ENCODE data around the gene MYO5B. TPM values are rescaled to one million over a fixed set of nuclear protein-coding genes. Genes with fewer than 3 reads are reported as not detected.

MYO5B gene
- polyA plus RNA-seq, 1 donor from 2014 or later, result 0.42 TPM

DNA sequence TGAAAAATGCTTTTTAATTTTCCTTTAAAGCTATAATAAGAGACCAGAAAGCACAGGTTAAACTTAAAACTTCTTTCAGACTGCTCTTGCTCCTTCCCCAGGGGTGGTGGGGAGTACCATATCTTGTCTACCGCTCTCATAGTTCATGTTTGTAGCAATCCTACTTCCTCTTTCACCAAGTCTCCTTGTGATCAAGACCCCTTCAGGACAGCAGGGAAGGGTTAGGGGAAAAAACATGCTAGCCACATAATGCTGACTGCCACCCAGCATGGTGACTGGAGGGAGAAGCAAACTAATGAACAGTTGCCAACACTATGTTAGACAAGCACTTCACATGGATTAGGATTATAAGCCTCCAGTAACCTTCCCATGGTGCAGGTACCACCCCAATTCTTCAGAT is 8.6 kb downstream of the MYO5B start:
- no peak overlapping the region for H3K4me2 ChIP-seq (ENCODE audit: low read length)
- no peaks in the 10 kb centered on the region for H3F3A ChIP-seq (ENCODE audit: insufficient read depth, low read length, poor library complexity, severe bottlenecking)
- no peaks in the 10 kb centered on the region for H4K20me1 ChIP-seq (ENCODE audit: insufficient read depth)
- no peaks in the 10 kb centered on the region for H3K79me2 ChIP-seq (replicated peaks; ENCODE audit: insufficient read depth, low read length)
- H3K9me2 ChIP-seq (ENCODE audit: insufficient read depth, low read length), result no peaks in the 10 kb centered on the region
- H3K27ac ChIP-seq (ENCODE audit: low read length), result no peak overlapping the region
- TF ChIP-seq EP300 (conservative IDR thresholded peaks at IDR 0.05; ENCODE audit: poor library complexity, severe bottlenecking) (no peak), RAD21 (conservative IDR thresholded peaks at IDR 0.05) (no peak), SMC3 (conservative IDR thresholded peaks at IDR 0.05; ENCODE audit: poor library complexity) (no peak), MXI1 (conservative IDR thresholded peaks at IDR 0.05; ENCODE audit: poor library complexity, severe bottlenecking) (no peak), CTCF (IDR thresholded peaks at IDR 0.05; ENCODE audit: poor library complexity, severe bottlenecking) (no peak), EZH2 (IDR thresholded peaks at IDR 0.05; ENCODE audit: borderline replicate concordance, insufficient read depth, low read length, poor library complexity, severe bottlenecking) (no peak), TAF1 (IDR thresholded peaks at IDR 0.05; ENCODE audit: low read depth) (no peak), POLR2AphosphoS5 (IDR thresholded peaks at IDR 0.05) (no peak)
- TF ChIP-seq, protein P1, sequence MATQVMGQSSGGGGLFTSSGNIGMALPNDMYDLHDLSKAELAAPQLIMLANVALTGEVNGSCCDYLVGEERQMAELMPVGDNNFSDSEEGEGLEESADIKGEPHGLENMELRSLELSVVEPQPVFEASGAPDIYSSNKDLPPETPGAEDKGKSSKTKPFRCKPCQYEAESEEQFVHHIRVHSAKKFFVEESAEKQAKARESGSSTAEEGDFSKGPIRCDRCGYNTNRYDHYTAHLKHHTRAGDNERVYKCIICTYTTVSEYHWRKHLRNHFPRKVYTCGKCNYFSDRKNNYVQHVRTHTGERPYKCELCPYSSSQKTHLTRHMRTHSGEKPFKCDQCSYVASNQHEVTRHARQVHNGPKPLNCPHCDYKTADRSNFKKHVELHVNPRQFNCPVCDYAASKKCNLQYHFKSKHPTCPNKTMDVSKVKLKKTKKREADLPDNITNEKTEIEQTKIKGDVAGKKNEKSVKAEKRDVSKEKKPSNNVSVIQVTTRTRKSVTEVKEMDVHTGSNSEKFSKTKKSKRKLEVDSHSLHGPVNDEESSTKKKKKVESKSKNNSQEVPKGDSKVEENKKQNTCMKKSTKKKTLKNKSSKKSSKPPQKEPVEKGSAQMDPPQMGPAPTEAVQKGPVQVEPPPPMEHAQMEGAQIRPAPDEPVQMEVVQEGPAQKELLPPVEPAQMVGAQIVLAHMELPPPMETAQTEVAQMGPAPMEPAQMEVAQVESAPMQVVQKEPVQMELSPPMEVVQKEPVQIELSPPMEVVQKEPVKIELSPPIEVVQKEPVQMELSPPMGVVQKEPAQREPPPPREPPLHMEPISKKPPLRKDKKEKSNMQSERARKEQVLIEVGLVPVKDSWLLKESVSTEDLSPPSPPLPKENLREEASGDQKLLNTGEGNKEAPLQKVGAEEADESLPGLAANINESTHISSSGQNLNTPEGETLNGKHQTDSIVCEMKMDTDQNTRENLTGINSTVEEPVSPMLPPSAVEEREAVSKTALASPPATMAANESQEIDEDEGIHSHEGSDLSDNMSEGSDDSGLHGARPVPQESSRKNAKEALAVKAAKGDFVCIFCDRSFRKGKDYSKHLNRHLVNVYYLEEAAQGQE (IDR thresholded peaks at IDR 0.05; ENCODE audit: borderline replicate concordance), result no peak
- no peak overlapping the region for H3K4me3 ChIP-seq (ENCODE audit: low read length)
- H2AFZ ChIP-seq (ENCODE audit: low read depth, low read length), result no peak overlapping the region
- H3K36me3 ChIP-seq (ENCODE audit: insufficient read depth, low read length), result no peaks in the 10 kb centered on the region
- no peaks in the 10 kb centered on the region for H3K9me3 ChIP-seq (ENCODE audit: low read length)
- H3K27me3 ChIP-seq (ENCODE audit: insufficient read depth, low read depth, low read length), result peaks cover 8% of the 10 kb centered on the region
- H3K9ac ChIP-seq (ENCODE audit: low read length), result no peak overlapping the region

- H3K36me3 ChIP-seq (ENCODE audit: insufficient read depth, low read length), result no peaks in the 10 kb centered on the region
- H3F3A ChIP-seq (ENCODE audit: insufficient read depth, low read length, poor library complexity, severe bottlenecking), result no peaks in the 10 kb centered on the region
- H3K9ac ChIP-seq (ENCODE audit: low read length), result no peak overlapping the region
- H3K4me2 ChIP-seq (ENCODE audit: low read length), result no peak overlapping the region
- H3K9me3 ChIP-seq (ENCODE audit: low read length), result no peaks in the 10 kb centered on the region
- no peak overlapping the region for H3K4me3 ChIP-seq (ENCODE audit: low read length)
- H2AFZ ChIP-seq (ENCODE audit: low read depth, low read length), result no peak overlapping the region
- H3K79me2 ChIP-seq (replicated peaks; ENCODE audit: insufficient read depth, low read length), result no peaks in the 10 kb centered on the region
- TF ChIP-seq, protein P1 (IDR thresholded peaks at IDR 0.05; ENCODE audit: borderline replicate concordance), result no peak
- no peak for TF ChIP-seq EP300 (conservative IDR thresholded peaks at IDR 0.05; ENCODE audit: poor library complexity, severe bottlenecking)
- H3K27ac ChIP-seq (ENCODE audit: low read length), result no peak overlapping the region
- no peaks in the 10 kb centered on the region for H4K20me1 ChIP-seq (ENCODE audit: insufficient read depth)
- no peaks in the 10 kb centered on the region for H3K27me3 ChIP-seq (ENCODE audit: insufficient read depth, low read depth, low read length)
- H3K9me2 ChIP-seq (ENCODE audit: insufficient read depth, low read length), result no peaks in the 10 kb centered on the region
Measured at GRCh38 chr18:50183556-50183955, 11.4 kb downstream of the MYO5B start.
